Astrocyte (in vitro differentiated cells and primary cell): ENCODE measurements around the gene MAGEH1. TPM values are rescaled to one million over a fixed set of nuclear protein-coding genes. Genes with fewer than 3 reads are reported as not detected.
"Not testable (repeated sequence)": the region's sequence is repeated elsewhere in the genome, so short reads cannot be mapped to it uniquely, and the experiment has no call there.

ENCODE experiments used
- DNase-seq: peaks from one replicate; pipeline ENCODE4 v3.0.0-alpha.2; 2010; ENCODE audit warnings: low read depth
- FAIRE-seq: peaks from 2 replicates; lab custom pipeline; 2011; peaks lifted over from hg19 to GRCh38; lab: Jason Lieb, UNC
- H2AFZ ChIP-seq: 2 replicates; pipeline ENCODE4 v1.6.0; 2012; ENCODE audit warnings: low read depth, low read length, inconsistent platforms
- H3K27ac ChIP-seq: 2 replicates; pipeline ENCODE4 v1.5.1; 2011; ENCODE audit warnings: low read depth, low read length, inconsistent platforms
- H3K27me3 ChIP-seq: 2 replicates; pipeline ENCODE4 v1.6.0; 2011; ENCODE audit warnings: low read length, inconsistent platforms; ENCODE audit not compliant: insufficient read depth
- H3K36me3 ChIP-seq: 2 replicates; pipeline ENCODE4 v1.5.1; 2011; ENCODE audit warnings: low read length, inconsistent platforms; ENCODE audit not compliant: insufficient read depth
- H3K4me1 ChIP-seq: 2 replicates; pipeline ENCODE4 v1.5.1; 2011; ENCODE audit warnings: low read length, inconsistent platforms; ENCODE audit not compliant: insufficient read depth
- H3K4me2 ChIP-seq: 2 replicates; pipeline ENCODE4 v1.6.0; 2012; ENCODE audit warnings: low read length, inconsistent platforms
- H3K4me3 ChIP-seq: 2 replicates; pipeline ENCODE4 v1.5.1; 2011; ENCODE audit warnings: low read depth, mild to moderate bottlenecking, low read length, inconsistent platforms; ENCODE audit not compliant: insufficient read depth
- H3K79me2 ChIP-seq: 2 replicates; pipeline ENCODE4 v1.6.0; 2012; ENCODE audit warnings: mild to moderate bottlenecking, low read length, inconsistent platforms; ENCODE audit not compliant: insufficient read depth
- H3K9ac ChIP-seq: 2 replicates; pipeline ENCODE4 v1.6.0; 2012; ENCODE audit warnings: mild to moderate bottlenecking, low read length, inconsistent platforms
- H3K9me3 ChIP-seq: 2 replicates; pipeline ENCODE4 v1.5.1; 2012; ENCODE audit warnings: low read depth, mild to moderate bottlenecking, low read length, inconsistent platforms; ENCODE audit not compliant: insufficient read depth
- H4K20me1 ChIP-seq: 2 replicates; pipeline ENCODE4 v1.6.0; 2012; ENCODE audit warnings: low read length, inconsistent platforms; ENCODE audit not compliant: insufficient read depth
- H3K27ac Mint-ChIP-seq: one replicate; pipeline ENCODE4 v1.8.0; 2021; ENCODE audit warnings: mild to moderate bottlenecking, mixed read lengths; ENCODE audit not compliant: unreplicated experiment
- H3K27me3 Mint-ChIP-seq: one replicate; pipeline ENCODE4 v1.8.0; 2021; ENCODE audit warnings: low read depth, mixed read lengths; ENCODE audit not compliant: unreplicated experiment
- H3K36me3 Mint-ChIP-seq: one replicate; pipeline ENCODE4 v1.8.0; 2021; ENCODE audit warnings: low read depth, mixed read lengths; ENCODE audit not compliant: unreplicated experiment
- H3K4me1 Mint-ChIP-seq: one replicate; pipeline ENCODE4 v1.8.0; 2021; ENCODE audit warnings: low read depth, mixed read lengths; ENCODE audit not compliant: unreplicated experiment
- H3K4me3 Mint-ChIP-seq: one replicate; pipeline ENCODE4 v1.8.0; 2021; ENCODE audit warnings: mild to moderate bottlenecking, moderate library complexity, mixed read lengths; ENCODE audit not compliant: unreplicated experiment
- H3K9me3 Mint-ChIP-seq: one replicate; pipeline ENCODE4 v1.8.0; 2021; ENCODE audit warnings: mild to moderate bottlenecking, mixed read lengths; ENCODE audit not compliant: unreplicated experiment
- EZH2 ChIP-seq: IDR thresholded peaks from 2 replicates; pipeline ENCODE4 v1.6.1; 2012; ENCODE audit warnings: mild to moderate bottlenecking, low read length, inconsistent platforms; ENCODE audit not compliant: insufficient read depth
- total RNA-seq: library from RNA; stranded (reverse); gene quantifications from 2 replicates; pipeline ENCODE4 v1.2.1, GENCODE V29; 2021
- TF ChIP-seq, protein P1 (sequence below): IDR thresholded peaks from 2 replicates; pipeline ENCODE4 v1.5.1; 2011; ENCODE audit warnings: low read depth, mild to moderate bottlenecking, inconsistent platforms, low read length, moderate library complexity; ENCODE audit not compliant: insufficient read depth

The MAGEH1 gene
- total RNA-seq, 1 donor from 2014 or later, result 15.4 TPM

DNA sequence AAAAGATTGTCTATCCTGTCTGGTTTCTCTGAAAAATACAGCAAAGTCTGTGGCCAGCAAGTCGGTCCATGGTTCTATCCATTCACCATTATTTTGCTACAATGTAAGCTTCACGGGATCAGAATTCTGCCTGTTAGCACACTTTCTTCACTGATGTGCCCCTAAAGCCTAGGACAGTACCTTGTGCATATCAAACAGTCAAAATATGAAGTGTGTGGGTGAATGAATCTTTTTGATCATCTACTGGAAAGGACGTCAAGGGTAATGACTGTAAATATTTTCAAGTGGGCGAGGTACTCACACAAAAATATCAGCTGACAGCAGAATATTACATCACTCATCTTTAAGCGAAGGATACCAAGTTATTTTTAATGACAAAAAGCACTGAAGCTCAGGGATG lies 13.2 kb downstream of the MAGEH1 start:
- H3K27me3 Mint-ChIP-seq, H3K27me3 ChIP-seq, H3K4me2 ChIP-seq, H3K9me3 ChIP-seq, H3K79me2 ChIP-seq, H3K4me3 ChIP-seq, H3K27ac ChIP-seq, H3K4me3 Mint-ChIP-seq, DNase-seq, H3K36me3 ChIP-seq, H3K9ac ChIP-seq, H3K4me1 ChIP-seq, H2AFZ ChIP-seq, H3K4me1 Mint-ChIP-seq, H3K27ac Mint-ChIP-seq, H4K20me1 ChIP-seq, H3K9me3 Mint-ChIP-seq, H3K36me3 Mint-ChIP-seq: not testable (repeated sequence)
- FAIRE-seq, result peak; percentile 92

DNA sequence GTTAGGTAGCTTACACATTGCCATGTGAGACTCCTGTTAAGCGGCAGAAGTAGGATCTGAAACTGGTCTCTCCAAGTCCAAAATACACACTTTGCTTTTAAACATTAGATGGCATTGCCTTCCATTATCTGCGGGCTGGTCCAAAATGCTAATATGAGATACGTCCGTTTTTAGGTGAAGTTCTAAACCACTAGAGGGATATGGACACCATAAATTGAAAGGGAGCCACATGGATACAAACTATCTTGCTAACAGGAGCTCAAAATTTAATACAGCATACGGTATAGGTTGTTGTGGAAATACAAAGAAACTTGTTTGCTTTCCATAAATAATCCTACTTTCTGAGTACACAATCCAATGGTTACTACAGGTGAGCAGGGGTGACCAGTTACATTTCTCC lies 13.9 kb downstream of the MAGEH1 start:
- H2AFZ ChIP-seq, H4K20me1 ChIP-seq, H3K4me1 ChIP-seq, DNase-seq, H3K36me3 Mint-ChIP-seq, H3K4me1 Mint-ChIP-seq, H3K27me3 ChIP-seq, H3K4me3 Mint-ChIP-seq, H3K79me2 ChIP-seq, H3K9ac ChIP-seq, H3K27ac ChIP-seq, H3K36me3 ChIP-seq, H3K27ac Mint-ChIP-seq, H3K4me2 ChIP-seq, H3K9me3 ChIP-seq, FAIRE-seq, H3K27me3 Mint-ChIP-seq, H3K9me3 Mint-ChIP-seq, H3K4me3 ChIP-seq: not testable (repeated sequence)

DNA sequence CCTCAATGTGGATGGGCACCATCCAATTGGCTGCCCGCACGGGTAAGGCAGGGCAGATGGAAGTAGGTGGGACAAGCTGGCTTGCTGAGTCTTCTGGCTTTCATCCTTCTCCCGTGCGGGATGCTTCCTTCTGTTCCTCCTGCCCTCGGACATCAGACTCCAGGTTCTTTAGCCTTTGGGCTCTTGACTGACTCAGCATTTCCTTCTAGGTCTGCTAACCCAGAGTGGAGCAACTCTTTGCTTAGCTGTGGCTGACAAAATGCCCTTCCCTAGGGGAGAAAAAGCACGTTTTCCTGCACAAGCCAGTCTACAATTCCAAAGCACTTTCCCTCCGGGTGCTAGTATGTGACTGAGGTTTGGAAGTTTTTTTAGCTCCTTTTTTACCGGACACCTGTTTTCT lies 28.0 kb downstream of the MAGEH1 start:
- not testable (repeated sequence) for H3K27ac Mint-ChIP-seq, H3K27ac ChIP-seq, H4K20me1 ChIP-seq, H3K9me3 Mint-ChIP-seq, DNase-seq, H3K4me2 ChIP-seq, H3K27me3 Mint-ChIP-seq, H2AFZ ChIP-seq, H3K79me2 ChIP-seq, H3K4me1 Mint-ChIP-seq, H3K9ac ChIP-seq, H3K36me3 Mint-ChIP-seq, H3K4me3 ChIP-seq, H3K36me3 ChIP-seq, H3K4me3 Mint-ChIP-seq, H3K27me3 ChIP-seq, FAIRE-seq, H3K9me3 ChIP-seq, H3K4me1 ChIP-seq

DNA sequence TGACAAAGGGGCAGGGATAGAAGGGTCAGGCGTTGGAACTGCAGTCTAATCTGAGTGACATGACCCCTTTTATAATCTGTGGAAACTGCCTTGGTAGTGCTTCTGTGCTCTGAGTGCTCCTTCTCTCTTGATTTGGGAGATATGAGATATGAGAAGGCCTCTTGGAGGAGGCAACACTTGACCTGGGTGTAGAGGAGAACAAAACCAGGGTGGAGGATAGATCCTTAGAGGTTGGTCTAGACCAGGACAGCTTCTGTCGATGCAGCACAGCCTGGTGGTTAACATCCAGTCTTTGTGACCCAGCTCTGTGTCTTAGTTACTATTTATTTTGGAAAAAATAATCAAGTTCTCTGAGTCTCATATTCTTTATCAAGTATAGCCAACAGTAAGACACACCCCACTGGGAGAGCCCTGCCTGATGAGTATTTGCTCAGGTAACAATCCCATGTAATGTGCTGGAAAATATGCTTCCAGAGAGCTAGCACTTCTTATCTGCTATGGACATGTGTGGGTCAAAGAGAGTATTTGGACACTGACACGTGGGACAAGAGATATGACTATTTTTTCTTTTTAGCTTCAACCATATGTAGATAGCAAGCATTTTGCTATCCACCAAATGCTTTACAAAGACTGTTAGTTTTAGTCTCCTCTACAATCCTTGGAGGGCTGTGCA lies 28.6 kb downstream of the MAGEH1 start:
- H3K4me1 ChIP-seq, result no peaks in the 10 kb centered on the region
- FAIRE-seq (no peak), DNase-seq (no peak)
- no peaks in the 10 kb centered on the region for H3K27me3 ChIP-seq
- no peak overlapping the region for H2AFZ ChIP-seq
- TF ChIP-seq, protein P1, sequence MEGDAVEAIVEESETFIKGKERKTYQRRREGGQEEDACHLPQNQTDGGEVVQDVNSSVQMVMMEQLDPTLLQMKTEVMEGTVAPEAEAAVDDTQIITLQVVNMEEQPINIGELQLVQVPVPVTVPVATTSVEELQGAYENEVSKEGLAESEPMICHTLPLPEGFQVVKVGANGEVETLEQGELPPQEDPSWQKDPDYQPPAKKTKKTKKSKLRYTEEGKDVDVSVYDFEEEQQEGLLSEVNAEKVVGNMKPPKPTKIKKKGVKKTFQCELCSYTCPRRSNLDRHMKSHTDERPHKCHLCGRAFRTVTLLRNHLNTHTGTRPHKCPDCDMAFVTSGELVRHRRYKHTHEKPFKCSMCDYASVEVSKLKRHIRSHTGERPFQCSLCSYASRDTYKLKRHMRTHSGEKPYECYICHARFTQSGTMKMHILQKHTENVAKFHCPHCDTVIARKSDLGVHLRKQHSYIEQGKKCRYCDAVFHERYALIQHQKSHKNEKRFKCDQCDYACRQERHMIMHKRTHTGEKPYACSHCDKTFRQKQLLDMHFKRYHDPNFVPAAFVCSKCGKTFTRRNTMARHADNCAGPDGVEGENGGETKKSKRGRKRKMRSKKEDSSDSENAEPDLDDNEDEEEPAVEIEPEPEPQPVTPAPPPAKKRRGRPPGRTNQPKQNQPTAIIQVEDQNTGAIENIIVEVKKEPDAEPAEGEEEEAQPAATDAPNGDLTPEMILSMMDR, result no peak
- TF ChIP-seq EZH2, result no peak
- no peaks in the 10 kb centered on the region for H3K79me2 ChIP-seq
- H3K36me3 ChIP-seq, result no peaks in the 10 kb centered on the region
- Mint-ChIP-seq H3K27ac (no peak overlapping the region), H3K36me3 (no peaks in the 10 kb centered on the region), H3K4me1 (no peaks in the 10 kb centered on the region), H3K9me3 (no peaks in the 10 kb centered on the region), H3K27me3 (no peaks in the 10 kb centered on the region), H3K4me3 (no peak overlapping the region)
- H3K27ac ChIP-seq, result no peak overlapping the region
- H3K4me3 ChIP-seq, result no peak overlapping the region
- H3K9me3 ChIP-seq, result no peaks in the 10 kb centered on the region
- H3K9ac ChIP-seq, result no peak overlapping the region
- no peaks in the 10 kb centered on the region for H4K20me1 ChIP-seq
- H3K4me2 ChIP-seq, result no peak overlapping the region
